ENCODE results near the gene FRMD4A. TPM values are rescaled to one million over a fixed set of nuclear protein-coding genes. Genes with fewer than 3 reads are reported as not detected.

FRMD4A gene
- total RNA-seq, 1 experiment from 2014 or later, result 7.0 TPM

GRCh38 chr10:14355750-14356149 lies 25.0 kb upstream of the FRMD4A start:
- TF ChIP-seq CTCF (IDR thresholded peaks at IDR 0.05; ENCODE audit: unreplicated experiment), result no peak
- intact Hi-C loops (cut with micrococcal nuclease; ENCODE audit: unreplicated experiment), result no loop called here
- Mint-ChIP-seq H3K9me3 (ENCODE audit: low read depth, unreplicated experiment) (no peaks in the 10 kb centered on the region), H3K4me1 (ENCODE audit: low read depth, unreplicated experiment) (no peaks in the 10 kb centered on the region), H3K4me3 (ENCODE audit: low read depth, unreplicated experiment) (no peak overlapping the region), H3K27ac (ENCODE audit: unreplicated experiment) (no peak overlapping the region), H3K36me3 (ENCODE audit: insufficient read depth, unreplicated experiment) (no peaks in the 10 kb centered on the region), H3K27me3 (ENCODE audit: unreplicated experiment) (peaks cover 78% of the 10 kb centered on the region)
- CTCF ChIA-PET, result no interaction called here
- no peak for DNase-seq
- no TSS peak for BruUV-seq (replicated peaks)

- H3K4me1 Mint-ChIP-seq (ENCODE audit: low read depth, unreplicated experiment), result no peaks in the 10 kb centered on the region
- H3K4me3 Mint-ChIP-seq (ENCODE audit: low read depth, unreplicated experiment), result no peak overlapping the region
- no TSS peak for BruUV-seq (replicated peaks)
- intact Hi-C loops (cut with micrococcal nuclease; ENCODE audit: unreplicated experiment), result no loop called here
- no peaks in the 10 kb centered on the region for H3K9me3 Mint-ChIP-seq (ENCODE audit: low read depth, unreplicated experiment)
- CTCF ChIA-PET, result no interaction called here
- H3K27ac Mint-ChIP-seq (ENCODE audit: unreplicated experiment), result no peak overlapping the region
- H3K36me3 Mint-ChIP-seq (ENCODE audit: insufficient read depth, unreplicated experiment), result no peaks in the 10 kb centered on the region
- peaks cover 80% of the 10 kb centered on the region for H3K27me3 Mint-ChIP-seq (ENCODE audit: unreplicated experiment)
- DNase-seq, result no peak
- no peak for TF ChIP-seq CTCF (IDR thresholded peaks at IDR 0.05; ENCODE audit: unreplicated experiment)
Measured at GRCh38 chr10:14353291-14353913, 22.7 kb upstream of the FRMD4A start.

- no peak for TF ChIP-seq CTCF (IDR thresholded peaks at IDR 0.05; ENCODE audit: unreplicated experiment)
- CTCF ChIA-PET, result no interaction called here
- no peaks in the 10 kb centered on the region for H3K4me1 Mint-ChIP-seq (ENCODE audit: low read depth, unreplicated experiment)
- no peaks in the 10 kb centered on the region for H3K9me3 Mint-ChIP-seq (ENCODE audit: low read depth, unreplicated experiment)
- no TSS peak for BruUV-seq (replicated peaks)
- DNase-seq, result no peak
- peaks cover 54% of the 10 kb centered on the region for H3K27me3 Mint-ChIP-seq (ENCODE audit: unreplicated experiment)
- H3K4me3 Mint-ChIP-seq (ENCODE audit: low read depth, unreplicated experiment), result no peak overlapping the region
- H3K36me3 Mint-ChIP-seq (ENCODE audit: insufficient read depth, unreplicated experiment), result no peaks in the 10 kb centered on the region
- no peak overlapping the region for H3K27ac Mint-ChIP-seq (ENCODE audit: unreplicated experiment)
- intact Hi-C loops (cut with micrococcal nuclease; ENCODE audit: unreplicated experiment), result no loop called here
Measured at GRCh38 chr10:14350006-14350405, 19.3 kb upstream of the FRMD4A start.

- BruUV-seq (replicated peaks), result no TSS peak
- Mint-ChIP-seq H3K4me1 (ENCODE audit: low read depth, unreplicated experiment) (no peaks in the 10 kb centered on the region), H3K9me3 (ENCODE audit: low read depth, unreplicated experiment) (no peaks in the 10 kb centered on the region), H3K27me3 (ENCODE audit: unreplicated experiment) (peaks cover 48% of the 10 kb centered on the region), H3K27ac (ENCODE audit: unreplicated experiment) (no peak overlapping the region), H3K36me3 (ENCODE audit: insufficient read depth, unreplicated experiment) (no peaks in the 10 kb centered on the region), H3K4me3 (ENCODE audit: low read depth, unreplicated experiment) (no peak overlapping the region)
- CTCF ChIA-PET, result no interaction called here
- TF ChIP-seq CTCF (IDR thresholded peaks at IDR 0.05; ENCODE audit: unreplicated experiment), result no peak
- DNase-seq, result no peak
- intact Hi-C loops (cut with micrococcal nuclease; ENCODE audit: unreplicated experiment), result no loop called here
Measured at GRCh38 chr10:14349081-14349480, 18.4 kb upstream of the FRMD4A start.
